ENCODE measurements around the gene IDH3B.

IDH3B gene

DNA sequence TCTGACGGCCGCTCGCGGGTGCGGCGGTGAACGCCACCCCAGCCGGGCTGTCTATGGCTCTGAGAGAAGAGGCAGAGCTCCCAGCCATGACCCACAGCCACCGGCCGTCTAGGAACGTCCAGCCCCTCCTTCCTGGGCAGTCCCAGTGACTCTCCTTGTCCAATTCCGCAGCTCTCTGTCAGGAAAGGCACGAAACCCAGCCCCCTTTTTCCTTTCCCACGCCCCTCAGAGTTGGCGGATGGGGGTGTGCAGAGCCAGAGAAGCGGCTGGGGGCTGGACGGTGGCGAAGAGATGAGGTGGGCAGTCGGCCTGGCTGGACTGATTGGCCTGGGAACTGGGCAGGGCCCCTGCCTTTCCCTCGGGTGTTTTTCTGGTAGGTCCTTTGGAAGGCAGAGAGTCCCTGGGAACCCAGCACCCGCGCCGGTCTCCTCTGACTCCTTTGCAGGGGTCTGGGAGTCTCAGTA lies 30.0 kb upstream of the IDH3B start:
- Histone ChIP-seq H3K27ac (ENCODE audit: low read depth, low read length, poor library complexity, severe bottlenecking) (no peak overlapping the region), H3K27me3 (ENCODE audit: insufficient read depth, low read length) (peaks cover 5% of the 10 kb centered on the region; the same call in 1 of the 2 replicates), H3K4me2 (ENCODE audit: low read length) (no peak overlapping the region), H3K4me1 (ENCODE audit: insufficient read depth, low read length, severe bottlenecking) (peaks cover 5% of the 10 kb centered on the region), H3K9me3 (ENCODE audit: low read length) (no peaks in the 10 kb centered on the region), H4K20me1 (ENCODE audit: insufficient read depth, low read length) (no peaks in the 10 kb centered on the region), H3K9ac (ENCODE audit: low read length) (no peak overlapping the region), H3K79me2 (ENCODE audit: insufficient read depth, low read length) (no peaks in the 10 kb centered on the region), H3K4me3 (ENCODE audit: low read depth, low read length, poor library complexity, severe bottlenecking) (no peak overlapping the region), H2AFZ (ENCODE audit: low read length) (no peak overlapping the region), H3K36me3 (ENCODE audit: insufficient read depth, low read length) (no peaks in the 10 kb centered on the region), H3K9me2 (ENCODE audit: low read depth, low read length) (no peaks in the 10 kb centered on the region), H3F3A (ENCODE audit: insufficient read depth, low read length) (no peaks in the 10 kb centered on the region)
- TF ChIP-seq EZH2 (IDR thresholded peaks at IDR 0.05; ENCODE audit: borderline replicate concordance, low read length) (no peak), CTCF (IDR thresholded peaks at IDR 0.05; ENCODE audit: low read length) (no peak)

- TF ChIP-seq EZH2 (IDR thresholded peaks at IDR 0.05; ENCODE audit: borderline replicate concordance, low read length) (no peak), CTCF (IDR thresholded peaks at IDR 0.05; ENCODE audit: low read length) (no peak)
- peak overlapping the region; percentile 36 for H3K4me3 ChIP-seq (ENCODE audit: low read depth, low read length, poor library complexity, severe bottlenecking)
- H3F3A ChIP-seq (ENCODE audit: insufficient read depth, low read length): no peaks in the 10 kb centered on the region
- peak overlapping the region; percentile 42 for H3K4me2 ChIP-seq (ENCODE audit: low read length)
- no peak overlapping the region for H2AFZ ChIP-seq (ENCODE audit: low read length)
- H3K4me1 ChIP-seq (ENCODE audit: insufficient read depth, low read length, severe bottlenecking): peaks cover 5% of the 10 kb centered on the region
- H3K36me3 ChIP-seq (ENCODE audit: insufficient read depth, low read length): no peaks in the 10 kb centered on the region
- 0 out of 2 replicates have a peak, but pooled peaks cover 5% of the 10 kb centered on the region for H3K27me3 ChIP-seq (ENCODE audit: insufficient read depth, low read length)
- no peaks in the 10 kb centered on the region for H3K79me2 ChIP-seq (ENCODE audit: insufficient read depth, low read length)
- H3K9ac ChIP-seq (ENCODE audit: low read length): no peak overlapping the region
- H3K9me2 ChIP-seq (ENCODE audit: low read depth, low read length): no peaks in the 10 kb centered on the region
- H3K27ac ChIP-seq (ENCODE audit: low read depth, low read length, poor library complexity, severe bottlenecking): no peak overlapping the region
- H3K9me3 ChIP-seq (ENCODE audit: low read length): no peaks in the 10 kb centered on the region
- H4K20me1 ChIP-seq (ENCODE audit: insufficient read depth, low read length): no peaks in the 10 kb centered on the region
Observed at GRCh38 chr20:2693286-2694007, 29.4 kb upstream of the IDH3B start.

- TF ChIP-seq EZH2 (IDR thresholded peaks at IDR 0.05; ENCODE audit: borderline replicate concordance, low read length) (no peak), CTCF (IDR thresholded peaks at IDR 0.05; ENCODE audit: low read length) (no peak)
- H3K79me2 ChIP-seq (ENCODE audit: insufficient read depth, low read length): no peaks in the 10 kb centered on the region
- no peaks in the 10 kb centered on the region for H3K36me3 ChIP-seq (ENCODE audit: insufficient read depth, low read length)
- H3K9ac ChIP-seq (ENCODE audit: low read length): no peak overlapping the region
- H3K4me3 ChIP-seq (ENCODE audit: low read depth, low read length, poor library complexity, severe bottlenecking): no peak overlapping the region
- no peak overlapping the region for H3K27ac ChIP-seq (ENCODE audit: low read depth, low read length, poor library complexity, severe bottlenecking)
- H3K4me1 ChIP-seq (ENCODE audit: insufficient read depth, low read length, severe bottlenecking): peaks cover 10% of the 10 kb centered on the region
- no peaks in the 10 kb centered on the region for H4K20me1 ChIP-seq (ENCODE audit: insufficient read depth, low read length)
- H3F3A ChIP-seq (ENCODE audit: insufficient read depth, low read length): no peaks in the 10 kb centered on the region
- no peak overlapping the region for H2AFZ ChIP-seq (ENCODE audit: low read length)
- no peak overlapping the region for H3K4me2 ChIP-seq (ENCODE audit: low read length)
- H3K27me3 ChIP-seq (ENCODE audit: insufficient read depth, low read length): 0 out of 2 replicates have a peak, but pooled peaks cover 5% of the 10 kb centered on the region
- no peaks in the 10 kb centered on the region for H3K9me2 ChIP-seq (ENCODE audit: low read depth, low read length)
- H3K9me3 ChIP-seq (ENCODE audit: low read length): no peaks in the 10 kb centered on the region
Observed at GRCh38 chr20:2692886-2693285, 28.9 kb upstream of the IDH3B start.

Data from OCI-LY1 (cell line).